Measurements from ENCODE around the gene KCNC2.
"Not testable (repeated sequence)": the region's sequence is repeated elsewhere in the genome, so short reads cannot be mapped to it uniquely, and the experiment has no call there.

Gene KCNC2

DNA sequence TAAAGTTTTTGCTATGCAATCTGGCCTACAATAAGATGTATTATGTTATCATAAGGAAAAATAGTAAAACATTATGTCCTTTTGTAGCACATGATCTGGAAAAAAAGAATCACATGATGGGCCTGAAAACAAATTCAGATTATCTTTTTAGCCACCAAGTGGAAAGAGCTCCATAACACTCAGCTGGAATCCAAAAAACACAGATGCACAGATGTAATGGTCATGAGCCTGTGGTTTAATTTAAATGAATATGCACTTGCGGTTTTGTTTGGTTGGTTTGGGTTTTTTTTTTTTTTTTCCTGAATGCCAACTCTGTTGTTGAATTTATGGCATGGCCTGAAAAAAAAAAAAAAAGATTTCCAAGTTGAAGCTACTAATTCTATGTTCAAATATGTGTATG is 4.1 kb downstream of the KCNC2 start:
- TF ChIP-seq, protein P1, sequence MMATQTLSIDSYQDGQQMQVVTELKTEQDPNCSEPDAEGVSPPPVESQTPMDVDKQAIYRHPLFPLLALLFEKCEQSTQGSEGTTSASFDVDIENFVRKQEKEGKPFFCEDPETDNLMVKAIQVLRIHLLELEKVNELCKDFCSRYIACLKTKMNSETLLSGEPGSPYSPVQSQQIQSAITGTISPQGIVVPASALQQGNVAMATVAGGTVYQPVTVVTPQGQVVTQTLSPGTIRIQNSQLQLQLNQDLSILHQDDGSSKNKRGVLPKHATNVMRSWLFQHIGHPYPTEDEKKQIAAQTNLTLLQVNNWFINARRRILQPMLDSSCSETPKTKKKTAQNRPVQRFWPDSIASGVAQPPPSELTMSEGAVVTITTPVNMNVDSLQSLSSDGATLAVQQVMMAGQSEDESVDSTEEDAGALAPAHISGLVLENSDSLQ (IDR thresholded peaks at IDR 0.05) = no peak
- TF ChIP-seq FOXA1 (IDR thresholded peaks at IDR 0.05) (no peak), ZNF384 (IDR thresholded peaks at IDR 0.05) (no peak), NFRKB (IDR thresholded peaks at IDR 0.05) (no peak), FOXM1 (IDR thresholded peaks at IDR 0.05; ENCODE audit: borderline replicate concordance) (no peak), L3MBTL2 (conservative IDR thresholded peaks at IDR 0.05) (no peak), ARNT (IDR thresholded peaks at IDR 0.05) (no peak), BHLHE40 (IDR thresholded peaks at IDR 0.05; ENCODE audit: borderline replicate concordance) (no peak), SUZ12 (IDR thresholded peaks at IDR 0.05) (no peak), ELF4 (IDR thresholded peaks at IDR 0.05) (no peak), FOXK2 (IDR thresholded peaks at IDR 0.05) (no peak), SP1 (IDR thresholded peaks at IDR 0.05) (no peak), LEF1 (IDR thresholded peaks at IDR 0.05; ENCODE audit: borderline replicate concordance) (no peak)
- ChIA-PET CTCF (no interaction called here), POLR2A (no interaction called here)
- DNase-seq (ENCODE audit: extremely low spot score) = no peak

DNA sequence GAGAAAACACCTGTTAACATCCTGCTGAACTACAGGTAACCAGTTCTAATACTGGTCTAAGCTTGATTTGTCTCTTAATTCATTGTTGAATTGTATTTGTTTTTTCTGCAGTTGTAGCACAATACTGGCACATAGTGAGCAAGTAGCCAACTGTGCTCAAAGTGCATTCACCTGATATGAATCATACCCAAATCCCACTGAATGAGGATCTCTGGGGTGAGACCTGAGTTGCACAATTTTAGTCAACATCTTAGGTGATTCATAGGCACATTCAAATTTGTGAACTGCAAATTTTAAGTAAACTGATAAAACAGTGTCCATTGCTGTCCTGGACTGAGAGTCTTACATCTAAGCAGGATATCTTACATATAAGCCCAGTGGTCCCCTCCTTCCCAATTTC is 12.8 kb downstream of the KCNC2 start:
- TF ChIP-seq FOXM1 (IDR thresholded peaks at IDR 0.05; ENCODE audit: borderline replicate concordance) = no peak
- TF ChIP-seq ZNF384 (IDR thresholded peaks at IDR 0.05) = no peak
- TF ChIP-seq BHLHE40 (IDR thresholded peaks at IDR 0.05; ENCODE audit: borderline replicate concordance) = no peak
- TF ChIP-seq TARDBP (IDR thresholded peaks at IDR 0.05) = no peak
- no peak for TF ChIP-seq FOXA1 (IDR thresholded peaks at IDR 0.05)
- no peak for TF ChIP-seq ARNT (IDR thresholded peaks at IDR 0.05)
- CTCF ChIA-PET = no interaction called here
- DNase-seq (ENCODE audit: extremely low spot score) = no peak
- POLR2A ChIA-PET = no interaction called here

DNA sequence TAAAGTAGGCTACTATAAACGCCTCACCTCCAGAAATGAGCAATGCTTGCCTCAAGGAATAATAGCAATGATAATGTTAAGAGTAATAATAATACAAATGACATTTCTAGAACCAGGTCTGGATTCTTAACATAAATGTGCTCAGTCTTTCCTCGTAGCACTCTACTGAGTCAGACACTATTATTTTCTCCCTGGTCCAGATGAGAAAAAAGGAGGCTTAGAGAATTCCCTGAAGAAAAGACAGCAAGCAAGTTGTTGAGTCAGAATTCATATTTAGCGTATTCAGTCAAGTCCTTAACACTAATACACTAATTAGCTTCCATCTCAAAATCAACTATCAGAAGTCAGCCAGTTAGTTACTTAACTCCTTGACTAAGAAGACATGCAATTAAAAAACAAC is 13.2 kb downstream of the KCNC2 start:
- no peak for TF ChIP-seq ZNF384 (IDR thresholded peaks at IDR 0.05)
- no peak for TF ChIP-seq NFRKB (IDR thresholded peaks at IDR 0.05)
- no peak for TF ChIP-seq ELF4 (IDR thresholded peaks at IDR 0.05)
- TF ChIP-seq CTBP1 (IDR thresholded peaks at IDR 0.05; ENCODE audit: borderline replicate concordance) = no peak
- TF ChIP-seq FOXM1 (IDR thresholded peaks at IDR 0.05; ENCODE audit: borderline replicate concordance) = no peak
- no peak for TF ChIP-seq HDGF (IDR thresholded peaks at IDR 0.05; ENCODE audit: borderline replicate concordance)
- TF ChIP-seq, protein P1 (IDR thresholded peaks at IDR 0.05) = no peak
- no peak for TF ChIP-seq LEF1 (IDR thresholded peaks at IDR 0.05; ENCODE audit: borderline replicate concordance)
- TF ChIP-seq SP1 (IDR thresholded peaks at IDR 0.05) = no peak
- TF ChIP-seq BHLHE40 (IDR thresholded peaks at IDR 0.05; ENCODE audit: borderline replicate concordance) = no peak
- TF ChIP-seq ARNT (IDR thresholded peaks at IDR 0.05) = no peak
- ChIA-PET POLR2A (no interaction called here), CTCF (no interaction called here)
- DNase-seq (ENCODE audit: extremely low spot score) = no peak

DNA sequence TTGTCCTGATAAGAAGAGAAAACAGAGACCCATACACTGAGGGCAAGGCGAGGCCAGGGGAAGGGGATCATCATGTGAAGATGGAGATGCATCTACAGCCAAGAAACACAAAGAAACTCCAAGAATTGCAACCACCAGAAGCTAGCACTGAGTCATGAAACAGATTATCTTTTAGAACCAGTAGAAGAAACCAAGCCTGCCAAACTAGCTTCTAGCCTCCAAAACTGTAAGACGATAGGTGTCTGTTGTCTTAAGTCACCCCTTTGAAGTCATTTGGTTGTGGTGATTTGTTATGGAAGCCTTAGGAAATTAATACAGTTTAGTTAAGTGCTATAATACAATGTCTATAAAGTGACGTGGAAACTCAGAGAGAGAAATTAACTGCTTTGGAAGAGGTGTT is 15.4 kb downstream of the KCNC2 start:
- no peak for TF ChIP-seq NFRKB (IDR thresholded peaks at IDR 0.05)
- TF ChIP-seq L3MBTL2 (conservative IDR thresholded peaks at IDR 0.05) = no peak
- TF ChIP-seq, protein P1 (IDR thresholded peaks at IDR 0.05) = no peak
- TF ChIP-seq ZNF384 (IDR thresholded peaks at IDR 0.05) = no peak
- TF ChIP-seq HDGF (IDR thresholded peaks at IDR 0.05; ENCODE audit: borderline replicate concordance) = no peak
- no peak for TF ChIP-seq FOXK2 (IDR thresholded peaks at IDR 0.05)
- TF ChIP-seq FOXA1 (IDR thresholded peaks at IDR 0.05) = no peak
- TF ChIP-seq TARDBP (IDR thresholded peaks at IDR 0.05) = no peak
- no peak for TF ChIP-seq SP1 (IDR thresholded peaks at IDR 0.05)
- no peak for TF ChIP-seq LEF1 (IDR thresholded peaks at IDR 0.05; ENCODE audit: borderline replicate concordance)
- no peak for TF ChIP-seq CTBP1 (IDR thresholded peaks at IDR 0.05; ENCODE audit: borderline replicate concordance)
- TF ChIP-seq BHLHE40 (IDR thresholded peaks at IDR 0.05; ENCODE audit: borderline replicate concordance) = no peak
- TF ChIP-seq ARNT (IDR thresholded peaks at IDR 0.05) = no peak
- no peak for TF ChIP-seq FOXM1 (IDR thresholded peaks at IDR 0.05; ENCODE audit: borderline replicate concordance)
- TF ChIP-seq SUZ12 (IDR thresholded peaks at IDR 0.05) = no peak
- TF ChIP-seq ELF4 (IDR thresholded peaks at IDR 0.05) = no peak
- DNase-seq (ENCODE audit: extremely low spot score) = no peak
- ChIA-PET POLR2A (no interaction called here), CTCF (no interaction called here)

DNA sequence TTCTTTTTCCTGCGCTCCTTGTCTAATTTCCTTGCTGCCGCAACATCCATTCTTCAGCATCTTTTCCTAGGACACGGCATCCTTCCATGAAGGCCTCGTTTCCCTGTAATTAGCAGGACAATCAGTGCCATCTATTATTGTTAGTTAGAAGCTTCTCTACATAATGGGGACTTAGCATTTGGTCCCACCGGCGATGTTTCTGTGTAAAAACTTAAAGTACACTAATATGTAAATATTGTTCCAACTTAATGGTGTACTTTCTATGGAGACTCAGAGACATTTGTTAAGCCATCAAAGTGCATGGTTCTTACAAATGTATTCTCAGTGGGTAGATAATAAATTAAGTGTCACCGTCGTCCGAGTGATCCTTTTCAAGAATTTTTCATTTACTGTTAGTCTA is 17.4 kb downstream of the KCNC2 start:
- ChIA-PET POLR2A (no interaction called here), CTCF (no interaction called here)
- TF ChIP-seq NFRKB (IDR thresholded peaks at IDR 0.05) = no peak
- TF ChIP-seq TARDBP (IDR thresholded peaks at IDR 0.05) = no peak
- no peak for TF ChIP-seq FOXA1 (IDR thresholded peaks at IDR 0.05)
- TF ChIP-seq ARNT (IDR thresholded peaks at IDR 0.05) = no peak
- DNase-seq (ENCODE audit: extremely low spot score) = no peak

DNA sequence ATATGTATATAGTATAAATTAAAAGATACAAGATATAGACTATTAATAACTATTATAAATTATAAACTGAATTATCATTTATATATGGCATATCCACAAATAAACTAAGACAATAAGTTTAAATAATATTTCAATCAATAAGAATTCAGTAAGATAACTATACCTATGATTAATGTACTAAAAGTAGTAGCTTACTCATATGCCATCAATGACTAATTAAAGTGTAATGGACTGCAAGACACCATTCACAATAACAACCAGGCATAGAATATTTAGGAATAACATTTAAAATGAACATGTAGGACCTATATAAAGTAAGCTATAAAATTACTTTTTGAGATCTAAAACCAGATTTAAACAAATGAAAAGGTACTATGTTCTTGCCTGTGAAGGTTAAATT is 18.8 kb downstream of the KCNC2 start:
- DNase-seq (ENCODE audit: extremely low spot score) = no peak
- POLR2A ChIA-PET = no interaction called here
- CTCF ChIA-PET = no interaction called here

DNA sequence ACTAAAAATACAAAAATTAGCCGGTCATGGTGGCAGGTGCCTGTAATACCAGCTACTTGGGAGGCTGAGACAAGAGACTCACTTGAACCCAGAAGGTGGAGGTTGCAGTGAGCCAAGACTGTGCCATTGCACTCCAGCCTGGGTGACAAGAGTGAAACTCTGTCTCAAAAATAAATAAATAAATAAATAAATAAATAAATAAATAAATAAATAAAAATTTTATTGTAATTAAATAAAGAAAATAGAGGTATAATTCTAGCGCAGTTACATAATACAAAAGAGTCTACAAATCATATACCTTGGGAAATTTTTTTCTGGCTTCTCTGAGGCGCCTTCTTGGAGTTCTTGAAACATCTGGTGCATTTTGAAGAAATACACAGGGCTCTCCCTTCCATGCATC is 23.8 kb downstream of the KCNC2 start:
- POLR2A ChIA-PET; CTCF ChIA-PET; DNase-seq (ENCODE audit: extremely low spot score): not testable (repeated sequence)

More for the DNA sequence above, 18.8 kb downstream of the KCNC2 start:
- TF ChIP-seq NFRKB (IDR thresholded peaks at IDR 0.05) (no peak), TARDBP (IDR thresholded peaks at IDR 0.05) (no peak), HDGF (IDR thresholded peaks at IDR 0.05; ENCODE audit: borderline replicate concordance) (no peak), ELF4 (IDR thresholded peaks at IDR 0.05) (no peak), CTBP1 (IDR thresholded peaks at IDR 0.05; ENCODE audit: borderline replicate concordance) (no peak), FOXM1 (IDR thresholded peaks at IDR 0.05; ENCODE audit: borderline replicate concordance) (no peak), L3MBTL2 (conservative IDR thresholded peaks at IDR 0.05) (no peak), LEF1 (IDR thresholded peaks at IDR 0.05; ENCODE audit: borderline replicate concordance) (no peak), FOXK2 (IDR thresholded peaks at IDR 0.05) (no peak), BHLHE40 (IDR thresholded peaks at IDR 0.05; ENCODE audit: borderline replicate concordance) (no peak), SUZ12 (IDR thresholded peaks at IDR 0.05) (no peak), SP1 (IDR thresholded peaks at IDR 0.05) (no peak), ARNT (IDR thresholded peaks at IDR 0.05) (no peak), ZNF384 (IDR thresholded peaks at IDR 0.05) (no peak)
- TF ChIP-seq, protein P1 (IDR thresholded peaks at IDR 0.05) = no peak

Data from HEK293T (cell line).